ENCODE results near the gene RAD18.

RAD18 gene

GRCh38 chr3:8968375-8968882 lies 5.2 kb upstream of the RAD18 start:
- H3K4me3 ChIP-seq (ENCODE audit: low read depth, low read length) = no peak overlapping the region
- H3K36me3 ChIP-seq (ENCODE audit: control insufficient read depth in 2 of 2, insufficient read depth in 1 of 2, low read length in 2 of 2) = no peaks in the 10 kb centered on the region
- CTCF ChIA-PET = interaction anchor here (0.6 to 11.7 kb wide), 4 partner anchors 18 to 334 kb away, joined by 3 to 136 read pairs (median 4); no protein-coding TSS in a partner anchor
- TF ChIP-seq MYNN (tag by site-specific recombination; IDR thresholded peaks at IDR 0.05; ENCODE audit: borderline replicate concordance) (no peak), ZSCAN18 (tag by site-specific recombination; IDR thresholded peaks at IDR 0.05) (no peak), YY2 (tag by site-specific recombination; IDR thresholded peaks at IDR 0.05) (no peak), ZNF596 (tag by site-specific recombination; IDR thresholded peaks at IDR 0.05) (no peak), ZNF660 (tag by site-specific recombination; IDR thresholded peaks at IDR 0.05) (no peak), ZNF768 (tag by site-specific recombination; IDR thresholded peaks at IDR 0.05) (no peak), BCL11A (tag by site-specific recombination; IDR thresholded peaks at IDR 0.05; ENCODE audit: low read depth) (no peak), ZSCAN30 (tag by site-specific recombination; IDR thresholded peaks at IDR 0.05) (no peak), ZNF16 (tag by site-specific recombination; IDR thresholded peaks at IDR 0.05; ENCODE audit: low read depth) (no peak), PATZ1 (tag by site-specific recombination; IDR thresholded peaks at IDR 0.05) (no peak), FEZF1 (tag by site-specific recombination; IDR thresholded peaks at IDR 0.05) (no peak), ZNF843 (tag by site-specific recombination; IDR thresholded peaks at IDR 0.05) (no peak), ZNF548 (tag by site-specific recombination; IDR thresholded peaks at IDR 0.05) (no peak), ZNF76 (tag by site-specific recombination; IDR thresholded peaks at IDR 0.05; ENCODE audit: borderline replicate concordance, low read depth) (no peak), ZNF121 (tag by site-specific recombination; IDR thresholded peaks at IDR 0.05) (no peak), PRDM10 (tag by site-specific recombination; IDR thresholded peaks at IDR 0.05) (no peak), REPIN1 (tag by site-specific recombination; IDR thresholded peaks at IDR 0.05; ENCODE audit: low read depth) (no peak), IKZF3 (tag by site-specific recombination; IDR thresholded peaks at IDR 0.05) (no peak), ZNF138 (tag by site-specific recombination; IDR thresholded peaks at IDR 0.05; ENCODE audit: borderline replicate concordance) (no peak), ZNF2 (tag by site-specific recombination; IDR thresholded peaks at IDR 0.05) (no peak)
- POLR2A ChIA-PET = no interaction called here
- peaks cover 5% of the 10 kb centered on the region; the same call in 1 of the 2 replicates for H3K4me1 ChIP-seq (ENCODE audit: control insufficient read depth, insufficient read depth, low read length)
- H3K9me3 ChIP-seq (ENCODE audit: control insufficient read depth, insufficient read depth, low read depth, low read length) = no peaks in the 10 kb centered on the region
- no peak overlapping the region for H3K27ac ChIP-seq (ENCODE audit: extremely low read depth, low read depth, low read length)
